HUES48 (cell line): Measurements from ENCODE around the gene AGBL4.

Experiments used
- H3K27ac ChIP-seq: one replicate; pipeline ENCODE4 v1.7.0; 2013; ENCODE audit warnings: low read depth, low read length, inconsistent platforms
- H3K27me3 ChIP-seq: 2 replicates; pipeline ENCODE4 v1.6.1; 2013; ENCODE audit warnings: mild to moderate bottlenecking, low read length; ENCODE audit not compliant: control insufficient read depth, insufficient read depth
- H3K36me3 ChIP-seq: 2 replicates; pipeline ENCODE4 v1.6.1; 2013; ENCODE audit warnings: low read length; ENCODE audit not compliant: control insufficient read depth, insufficient read depth
- H3K4me1 ChIP-seq: 2 replicates; pipeline ENCODE4 v1.6.1; 2013; ENCODE audit warnings: mild to moderate bottlenecking, low read length; ENCODE audit not compliant: control insufficient read depth, insufficient read depth
- H3K4me3 ChIP-seq: 2 replicates; pipeline ENCODE4 v1.5.1; 2013; ENCODE audit warnings: mild to moderate bottlenecking, low read depth, low read length
- H3K9ac ChIP-seq: 2 replicates; pipeline ENCODE4 v1.6.1; 2013; ENCODE audit warnings: mild to moderate bottlenecking, low read depth, low read length, moderate library complexity
- H3K9me3 ChIP-seq: 2 replicates; pipeline ENCODE4 v1.6.1; 2013; ENCODE audit warnings: low read length; ENCODE audit not compliant: control insufficient read depth, insufficient read depth

Gene AGBL4

GRCh38 chr1:48701445-48701844 lies 1322.3 kb downstream of the AGBL4 start:
- Histone ChIP-seq H3K4me3 (no peak overlapping the region), H3K27ac (no peak overlapping the region), H3K9ac (no peak overlapping the region), H3K36me3 (no peaks in the 10 kb centered on the region), H3K27me3 (no peaks in the 10 kb centered on the region; the same call in 1 of the 2 replicates), H3K9me3 (no peaks in the 10 kb centered on the region), H3K4me1 (no peaks in the 10 kb centered on the region)

- Histone ChIP-seq H3K9ac (no peak overlapping the region), H3K36me3 (no peaks in the 10 kb centered on the region), H3K27me3 (no peaks in the 10 kb centered on the region), H3K27ac (no peak overlapping the region), H3K4me3 (no peak overlapping the region), H3K9me3 (no peaks in the 10 kb centered on the region), H3K4me1 (no peaks in the 10 kb centered on the region)
Observed at GRCh38 chr1:48697066-48697707, 1326.6 kb downstream of the AGBL4 start.

DNA sequence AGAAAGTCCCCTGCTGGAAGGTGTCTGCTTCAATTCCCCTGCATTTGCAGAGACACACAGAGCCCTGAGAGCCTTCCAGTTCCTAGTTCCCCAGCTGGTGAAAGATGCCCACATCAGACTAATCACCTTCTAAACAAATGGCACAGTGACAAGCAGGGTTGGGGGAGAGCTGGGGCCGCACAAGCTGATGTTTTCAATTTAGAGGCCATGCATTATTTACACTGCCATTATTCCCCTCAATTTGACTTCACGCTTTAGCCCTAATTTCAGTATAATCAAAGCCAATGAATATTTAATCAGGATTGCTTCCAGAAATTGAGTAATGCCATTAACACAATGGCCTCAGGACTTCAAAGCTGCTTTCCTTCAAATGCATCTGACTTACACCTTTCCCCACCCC lies 1328.6 kb downstream of the AGBL4 start:
- Histone ChIP-seq H3K4me1 (no peaks in the 10 kb centered on the region), H3K27ac (no peak overlapping the region), H3K36me3 (no peaks in the 10 kb centered on the region), H3K4me3 (no peak overlapping the region), H3K9me3 (no peaks in the 10 kb centered on the region), H3K27me3 (no peaks in the 10 kb centered on the region), H3K9ac (no peak overlapping the region)

DNA sequence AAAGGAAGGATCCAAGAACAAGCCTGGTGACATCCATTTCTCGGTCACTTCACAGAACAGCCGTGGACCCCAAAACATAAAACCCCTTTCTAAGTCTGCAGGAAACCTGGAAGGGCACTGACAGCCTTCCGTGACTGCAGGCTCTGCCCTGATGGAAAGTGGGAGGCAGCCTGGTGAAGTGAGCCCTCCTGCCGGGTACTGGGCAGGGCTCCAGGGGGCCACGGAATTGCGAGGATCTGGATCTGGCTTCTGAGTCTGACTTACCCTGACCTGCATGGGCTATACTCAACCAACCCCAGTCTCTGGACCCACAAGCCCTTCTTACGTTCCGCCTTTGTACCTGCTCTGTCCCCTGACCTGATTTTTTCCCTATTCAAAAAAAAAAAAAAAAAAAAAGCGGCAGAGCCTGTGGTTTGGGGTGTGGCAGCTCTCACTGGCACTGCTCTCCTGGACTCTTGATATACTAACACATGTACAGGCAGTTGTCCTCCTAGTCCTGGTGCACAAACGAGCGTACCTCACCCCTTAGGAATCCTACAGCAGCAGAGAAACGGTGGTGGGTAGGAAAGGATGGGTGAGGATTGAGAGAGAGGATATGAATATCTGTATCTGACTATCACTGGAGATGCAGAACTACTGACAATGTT lies 1330.0 kb downstream of the AGBL4 start:
- Histone ChIP-seq H3K9me3 (no peaks in the 10 kb centered on the region), H3K4me1 (no peaks in the 10 kb centered on the region), H3K27me3 (no peaks in the 10 kb centered on the region)

GRCh38 chr1:48693180-48693579 lies 1330.6 kb downstream of the AGBL4 start:
- H3K9me3 ChIP-seq: no peaks in the 10 kb centered on the region
- H3K27ac ChIP-seq: no peak overlapping the region

More for the DNA sequence above, 1330.0 kb downstream of the AGBL4 start:
- no peak overlapping the region for H3K9ac ChIP-seq
- no peaks in the 10 kb centered on the region for H3K36me3 ChIP-seq
- H3K4me3 ChIP-seq: no peak overlapping the region
- H3K27ac ChIP-seq: no peak overlapping the region

DNA sequence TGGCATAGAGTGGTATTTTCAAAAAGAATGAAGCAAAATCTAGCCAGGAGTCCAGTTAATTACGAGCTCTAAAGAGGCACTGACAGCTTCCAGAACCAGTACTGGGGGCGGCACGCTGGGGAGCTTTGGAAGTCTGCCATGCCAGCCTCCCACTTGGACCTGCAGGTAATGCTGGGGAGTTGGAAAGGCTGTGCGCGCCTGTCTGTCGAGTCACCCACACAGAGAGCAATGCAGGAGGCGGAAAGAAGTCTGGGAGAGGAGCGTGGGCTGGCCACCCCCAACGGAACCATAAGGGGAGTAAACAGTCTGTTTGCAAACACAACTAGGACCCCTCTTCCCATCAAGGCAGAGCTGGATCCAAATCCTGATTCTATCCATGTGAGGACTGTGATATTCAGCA lies 1331.5 kb downstream of the AGBL4 start:
- Histone ChIP-seq H3K9me3 (no peaks in the 10 kb centered on the region), H3K27me3 (no peaks in the 10 kb centered on the region), H3K4me3 (no peak overlapping the region), H3K27ac (no peak overlapping the region), H3K36me3 (no peaks in the 10 kb centered on the region), H3K9ac (no peak overlapping the region), H3K4me1 (no peaks in the 10 kb centered on the region)

More at GRCh38 chr1:48693180-48693579, 1330.6 kb downstream of the AGBL4 start:
- Histone ChIP-seq H3K36me3 (no peaks in the 10 kb centered on the region), H3K27me3 (no peaks in the 10 kb centered on the region), H3K9ac (no peak overlapping the region), H3K4me3 (no peak overlapping the region), H3K4me1 (no peaks in the 10 kb centered on the region)

GRCh38 chr1:48691429-48692001 lies 1332.2 kb downstream of the AGBL4 start:
- Histone ChIP-seq H3K27ac (no peak overlapping the region), H3K4me1 (no peaks in the 10 kb centered on the region), H3K27me3 (no peaks in the 10 kb centered on the region), H3K9ac (no peak overlapping the region), H3K4me3 (no peak overlapping the region), H3K9me3 (no peaks in the 10 kb centered on the region), H3K36me3 (no peaks in the 10 kb centered on the region)

- no peaks in the 10 kb centered on the region for H3K27me3 ChIP-seq
- no peak overlapping the region for H3K9ac ChIP-seq
- no peaks in the 10 kb centered on the region for H3K9me3 ChIP-seq
- no peaks in the 10 kb centered on the region for H3K36me3 ChIP-seq
- H3K4me3 ChIP-seq: no peak overlapping the region
- no peaks in the 10 kb centered on the region for H3K4me1 ChIP-seq
- H3K27ac ChIP-seq: no peak overlapping the region
Observed at GRCh38 chr1:48688102-48688760, 1335.5 kb downstream of the AGBL4 start.

DNA sequence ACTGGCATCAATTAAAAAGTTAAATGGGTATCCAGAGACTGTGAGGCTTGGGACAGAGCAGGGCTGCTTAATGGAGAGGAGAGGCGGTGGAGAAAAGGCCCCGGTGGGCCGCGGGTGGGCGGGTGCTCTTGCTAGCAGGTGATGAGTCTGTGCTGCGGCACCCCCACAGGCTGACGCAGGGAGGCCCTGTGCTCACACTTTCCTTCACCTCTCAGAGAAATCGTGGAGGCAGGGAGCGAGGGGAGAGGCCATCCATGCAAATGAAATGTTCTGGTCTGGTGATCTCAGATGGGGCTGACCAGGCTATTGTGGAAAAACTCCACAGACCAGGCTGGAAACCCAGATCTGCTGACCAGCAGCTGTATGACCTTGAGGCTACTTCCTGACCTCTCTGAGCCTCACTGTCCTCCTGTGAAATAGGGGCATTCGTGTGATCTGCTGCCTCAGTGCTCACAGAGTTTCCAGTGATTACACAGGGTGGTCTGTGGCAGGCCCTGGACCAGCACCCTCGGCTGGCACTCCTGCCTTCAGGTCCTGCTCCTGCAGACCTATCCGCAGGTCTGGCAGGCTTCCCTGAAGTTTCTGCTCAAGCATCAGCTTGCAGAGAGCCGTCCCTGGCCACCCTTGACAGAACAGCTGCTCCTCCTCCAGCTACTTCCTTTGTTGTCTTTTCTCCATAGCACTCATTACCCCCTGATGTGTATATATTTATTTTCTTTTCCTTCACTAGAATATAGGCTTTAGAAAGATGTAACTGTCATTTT lies 1336.3 kb downstream of the AGBL4 start:
- Histone ChIP-seq H3K36me3 (no peaks in the 10 kb centered on the region), H3K27ac (no peak overlapping the region), H3K4me1 (no peaks in the 10 kb centered on the region), H3K27me3 (no peaks in the 10 kb centered on the region), H3K4me3 (no peak overlapping the region), H3K9me3 (no peaks in the 10 kb centered on the region), H3K9ac (no peak overlapping the region)

DNA sequence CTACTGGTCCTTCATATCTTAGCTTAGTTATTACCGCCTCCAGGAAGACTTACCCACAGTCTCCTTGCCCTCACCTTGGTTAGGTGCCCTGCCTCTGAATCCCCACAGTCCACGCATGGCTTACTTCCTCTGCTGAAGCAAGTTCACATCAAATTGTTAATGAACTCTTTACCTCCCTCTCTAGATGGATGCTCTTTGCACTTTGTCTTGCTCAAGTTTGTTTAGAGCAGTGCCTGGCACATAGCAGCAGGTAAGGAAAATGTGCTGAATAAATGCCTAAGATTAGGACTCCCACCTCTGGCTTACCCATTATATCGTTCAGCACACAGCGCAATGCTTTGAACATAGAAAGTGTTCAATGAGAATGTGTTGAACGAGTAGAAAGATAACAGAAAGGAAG lies 1337.6 kb downstream of the AGBL4 start:
- Histone ChIP-seq H3K4me3 (no peak overlapping the region), H3K4me1 (peaks cover 6% of the 10 kb centered on the region; the same call in 1 of the 2 replicates), H3K36me3 (no peaks in the 10 kb centered on the region)

More for the DNA sequence above, 1337.6 kb downstream of the AGBL4 start:
- H3K9me3 ChIP-seq: no peaks in the 10 kb centered on the region
- no peaks in the 10 kb centered on the region for H3K27me3 ChIP-seq
- H3K27ac ChIP-seq: no peak overlapping the region
- no peak overlapping the region for H3K9ac ChIP-seq
